Muscle layer of colon (tissue), 2 donors: ENCODE results near the gene SMYD1.

Source experiments
- H3K27ac ChIP-seq: one replicate; pipeline ENCODE4 v1.7.0; 2013; ENCODE audit warnings: low read depth, mild to moderate bottlenecking, low read length, moderate library complexity
- H3K27me3 ChIP-seq, 2 donors: one replicate each; pipeline ENCODE4 v1.7.0; 2013; ENCODE audit warnings: low read length in 2 of 2, mild to moderate bottlenecking in 2 of 2; ENCODE audit not compliant: insufficient read depth in 2 of 2, control insufficient read depth in 1 of 2
- H3K36me3 ChIP-seq: one replicate; pipeline ENCODE4 v1.7.0; 2013; ENCODE audit warnings: mild to moderate bottlenecking, low read length; ENCODE audit not compliant: insufficient read depth
- H3K4me1 ChIP-seq: one replicate; pipeline ENCODE4 v1.7.0; 2013; ENCODE audit warnings: mild to moderate bottlenecking, low read length; ENCODE audit not compliant: insufficient read depth
- H3K4me3 ChIP-seq, 2 donors: one replicate each; pipeline ENCODE4 v1.7.0; 2013; ENCODE audit warnings: low read length in 2 of 2, low read depth in 1 of 2, mild to moderate bottlenecking in 1 of 2, moderate library complexity in 1 of 2
- H3K9ac ChIP-seq: one replicate; pipeline ENCODE4 v1.7.0; 2013; ENCODE audit warnings: low read length
- H3K9me3 ChIP-seq: one replicate; pipeline ENCODE4 v1.7.0; 2013; ENCODE audit warnings: mild to moderate bottlenecking, low read length
- donor health status: abdominal sarcoma.
- donor health status: Adenocarcinoma of cecum.

Gene SMYD1

GRCh38 chr2:88125344-88125923 is 57.8 kb downstream of the SMYD1 start:
- H3K27ac ChIP-seq, result no peak overlapping the region

GRCh38 chr2:88125924-88126771 is 58.5 kb downstream of the SMYD1 start:
- no peak overlapping the region for H3K4me3 ChIP-seq
- H3K27me3 ChIP-seq, result no peaks in the 10 kb centered on the region
- H3K4me1 ChIP-seq, result no peaks in the 10 kb centered on the region
- H3K36me3 ChIP-seq, result no peaks in the 10 kb centered on the region
- no peak overlapping the region for H3K27ac ChIP-seq
- no peak overlapping the region for H3K9ac ChIP-seq
- H3K9me3 ChIP-seq, result no peaks in the 10 kb centered on the region

More at GRCh38 chr2:88125344-88125923, 57.8 kb downstream of the SMYD1 start:
- Histone ChIP-seq H3K4me1 (no peaks in the 10 kb centered on the region), H3K9me3 (no peaks in the 10 kb centered on the region), H3K36me3 (no peaks in the 10 kb centered on the region), H3K9ac (no peak overlapping the region), H3K4me3 (no peak overlapping the region), H3K27me3 (no peaks in the 10 kb centered on the region)

DNA sequence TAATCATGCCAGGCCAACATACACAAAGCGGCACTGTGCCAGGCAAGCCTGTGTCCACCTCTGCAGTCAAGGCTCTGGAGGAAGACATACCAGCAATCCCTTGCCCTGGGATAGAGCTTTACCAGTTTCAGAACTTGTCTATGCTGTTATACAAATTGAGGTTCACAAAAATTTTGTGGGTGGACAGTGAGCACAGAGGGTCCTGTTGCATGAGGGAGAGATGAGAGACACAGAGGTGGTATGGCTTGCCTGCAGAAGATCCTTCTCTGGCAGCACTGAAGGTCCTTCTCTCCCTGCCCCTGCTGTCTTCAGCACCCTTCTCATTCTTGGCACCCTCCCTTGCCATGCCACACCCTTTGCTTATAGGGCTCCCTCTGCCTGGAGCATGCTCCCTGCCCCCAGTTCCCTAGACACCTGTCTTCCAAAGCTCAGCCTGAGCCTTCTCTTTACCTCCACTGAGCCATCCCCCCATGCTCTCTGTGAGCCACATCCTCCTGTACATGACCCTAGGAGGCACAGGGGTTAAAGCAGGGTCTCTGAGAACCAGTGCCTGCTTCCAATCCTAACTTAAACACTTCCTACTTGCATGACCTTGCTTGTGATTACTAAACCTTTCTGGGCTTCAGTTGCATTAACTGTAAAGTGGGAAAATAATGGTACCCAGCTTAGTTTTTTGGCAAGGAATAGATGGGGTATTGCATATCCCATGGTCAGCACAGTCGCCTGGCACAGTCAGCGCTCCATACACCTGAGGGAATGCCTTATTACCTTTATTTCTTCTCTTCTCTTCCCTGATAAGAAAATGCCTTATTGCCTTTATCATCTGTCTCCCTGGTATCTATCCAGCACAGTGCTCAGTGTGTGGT is 59.4 kb downstream of the SMYD1 start:
- Histone ChIP-seq H3K9ac (no peak overlapping the region), H3K4me3 (no peak overlapping the region), H3K4me1 (no peaks in the 10 kb centered on the region), H3K27ac (no peak overlapping the region), H3K9me3 (no peaks in the 10 kb centered on the region), H3K27me3 (no peaks in the 10 kb centered on the region), H3K36me3 (no peaks in the 10 kb centered on the region)

DNA sequence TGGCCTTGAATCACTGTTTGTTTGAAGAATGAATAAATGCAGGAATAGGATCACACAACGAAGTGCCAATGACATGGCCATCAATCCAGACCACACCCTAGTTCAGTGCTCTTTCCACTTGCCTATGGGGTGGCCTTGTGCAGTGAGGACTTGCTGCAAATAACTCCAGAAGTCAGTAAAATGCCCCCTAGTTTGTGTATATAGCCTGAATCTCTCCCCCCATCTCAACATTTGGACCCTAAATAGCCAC is 59.9 kb downstream of the SMYD1 start:
- H3K27me3 ChIP-seq, result no peaks in the 10 kb centered on the region
- H3K9ac ChIP-seq, result no peak overlapping the region
- H3K4me3 ChIP-seq, result no peak overlapping the region
- H3K27ac ChIP-seq, result no peak overlapping the region
- H3K36me3 ChIP-seq, result no peaks in the 10 kb centered on the region
- H3K4me1 ChIP-seq, result no peaks in the 10 kb centered on the region
- no peaks in the 10 kb centered on the region for H3K9me3 ChIP-seq

- H3K9me3 ChIP-seq, result no peaks in the 10 kb centered on the region
- H3K4me1 ChIP-seq, result no peaks in the 10 kb centered on the region
- no peak within 1 kb of the TSS for H3K9ac ChIP-seq
- no peak within 1 kb of the TSS for H3K4me3 ChIP-seq
- no peak within 1 kb of the TSS for H3K27ac ChIP-seq
- H3K36me3 ChIP-seq, result no peaks in the 10 kb centered on the region
- no peaks in the 10 kb centered on the region for H3K27me3 ChIP-seq
These were observed 60.4 kb downstream of the SMYD1 start, which contains the start of gene FABP1 for GRCh38 chr2:88127888-88128653. Gene FABP1, minus strand, starts transcription at chr2:88128062. Its CDS starts 45 bp downstream, at chr2:88128017.

GRCh38 chr2:88128654-88129312 is 61.2 kb downstream of the SMYD1 start:
- Histone ChIP-seq H3K27ac (no peak overlapping the region), H3K9ac (no peak overlapping the region), H3K9me3 (no peaks in the 10 kb centered on the region), H3K4me1 (no peaks in the 10 kb centered on the region), H3K4me3 (no peak overlapping the region), H3K27me3 (no peaks in the 10 kb centered on the region), H3K36me3 (no peaks in the 10 kb centered on the region)

DNA sequence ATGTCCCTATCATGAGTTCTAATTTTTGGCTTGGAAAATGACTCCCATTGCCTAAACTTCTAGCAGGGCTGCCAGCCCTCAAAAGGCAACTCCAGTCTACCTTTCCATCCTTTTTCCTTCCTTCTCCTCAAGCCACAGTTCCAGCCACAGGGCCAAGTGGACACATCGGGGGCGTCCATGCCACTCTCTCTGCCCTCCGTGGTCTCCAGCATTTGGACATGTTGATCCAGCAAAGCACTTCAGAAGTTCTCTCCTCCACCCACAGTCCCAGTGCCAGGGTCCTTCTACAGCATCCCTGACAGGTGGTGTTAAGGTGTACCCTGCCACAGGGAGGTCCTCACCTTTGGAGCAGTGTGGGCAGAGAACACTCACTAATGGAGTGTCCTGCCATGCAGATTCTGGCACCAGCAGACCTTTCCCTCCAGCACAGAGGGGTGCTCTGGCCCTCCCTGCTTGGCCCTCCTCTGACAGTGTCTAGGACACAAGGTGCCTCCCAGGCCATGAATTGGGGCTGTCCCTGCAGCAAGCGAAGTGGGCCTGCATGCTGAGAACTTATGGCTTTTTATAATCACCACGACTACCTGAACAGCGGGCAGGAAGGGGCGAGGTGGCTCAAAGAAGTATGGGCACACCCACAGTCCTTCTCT is 61.8 kb downstream of the SMYD1 start:
- Histone ChIP-seq H3K9me3 (no peaks in the 10 kb centered on the region), H3K27me3 (no peaks in the 10 kb centered on the region), H3K27ac (no peak overlapping the region), H3K4me3 (no peak overlapping the region), H3K9ac (no peak overlapping the region), H3K4me1 (no peaks in the 10 kb centered on the region), H3K36me3 (no peaks in the 10 kb centered on the region)

GRCh38 chr2:88131201-88131998 is 63.8 kb downstream of the SMYD1 start:
- Histone ChIP-seq H3K27ac (no peak overlapping the region), H3K9me3 (no peaks in the 10 kb centered on the region)

DNA sequence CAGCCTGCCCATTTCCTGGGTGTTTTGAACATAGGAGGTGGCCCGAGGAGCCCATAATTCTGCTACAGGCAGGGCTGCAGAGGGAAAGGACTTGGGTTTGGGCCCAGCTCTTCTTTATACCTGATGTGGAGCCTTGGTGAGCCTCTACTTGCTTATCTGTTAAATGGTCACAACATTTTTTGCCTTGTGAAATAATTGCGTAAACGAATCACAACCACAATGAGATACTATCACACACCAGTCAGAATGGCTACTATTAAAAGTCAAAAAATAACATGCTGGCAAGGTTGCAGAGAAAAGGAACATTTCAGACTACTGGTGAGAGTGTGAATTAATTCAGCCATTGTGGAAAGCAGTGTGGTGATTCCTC is 64.4 kb downstream of the SMYD1 start:
- Histone ChIP-seq H3K27ac (no peak overlapping the region), H3K36me3 (no peaks in the 10 kb centered on the region), H3K4me3 (no peak overlapping the region), H3K9me3 (no peaks in the 10 kb centered on the region), H3K4me1 (no peaks in the 10 kb centered on the region), H3K9ac (no peak overlapping the region), H3K27me3 (no peaks in the 10 kb centered on the region)

More at GRCh38 chr2:88131201-88131998, 63.8 kb downstream of the SMYD1 start:
- Histone ChIP-seq H3K4me1 (no peaks in the 10 kb centered on the region), H3K36me3 (no peaks in the 10 kb centered on the region), H3K27me3 (no peaks in the 10 kb centered on the region), H3K4me3 (no peak overlapping the region), H3K9ac (no peak overlapping the region)

DNA sequence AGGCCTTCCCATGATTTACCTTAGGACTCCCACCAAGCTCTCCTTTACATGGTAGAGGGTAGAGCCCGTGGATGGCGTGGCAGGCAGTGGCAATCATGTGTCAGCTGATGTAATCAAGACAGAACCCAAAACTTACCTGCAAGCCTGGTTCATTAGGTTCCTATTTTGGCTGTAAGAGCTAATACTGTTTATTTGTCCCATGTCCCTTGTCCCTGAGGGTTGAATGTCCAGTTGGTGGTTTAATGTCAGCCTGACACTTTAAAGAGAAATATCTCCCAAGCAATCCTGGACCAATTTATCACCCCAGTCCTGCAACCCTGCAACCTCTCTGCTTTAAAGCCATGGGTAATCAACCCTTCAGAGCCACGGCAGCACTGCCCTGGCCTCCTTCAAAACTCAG is 66.2 kb downstream of the SMYD1 start:
- H3K27me3 ChIP-seq, result no peaks in the 10 kb centered on the region
- H3K9ac ChIP-seq, result no peak overlapping the region
- no peaks in the 10 kb centered on the region for H3K9me3 ChIP-seq
- no peaks in the 10 kb centered on the region for H3K36me3 ChIP-seq
- no peaks in the 10 kb centered on the region for H3K4me1 ChIP-seq
- H3K27ac ChIP-seq, result no peak overlapping the region
- no peak overlapping the region for H3K4me3 ChIP-seq
